A673 (cell line): ENCODE results near the gene TENT5C. TPM values are rescaled to one million over a fixed set of nuclear protein-coding genes. Genes with fewer than 3 reads are reported as not detected.

Experiments used
- BruUV-seq: library from RNA; stranded (reverse); fragments of 400-500 nt; replicated peaks from 2 replicates; lab custom pipeline; 2021; lab: Mats Ljungman, UMichigan
- CTCF ChIA-PET: fragments of 300-600 bp; sonication (Branson Sonifier 250); formaldehyde crosslinking; loops from one replicate; lab custom pipeline; 2022; ENCODE audit warnings: antibody characterized with exemption; lab: Charles Lee
- POLR2A ChIA-PET: fragments of 300-600 bp; sonication (Branson Sonifier 250); formaldehyde crosslinking; loops from one replicate; lab custom pipeline; 2022; ENCODE audit warnings: antibody characterized with exemption; ENCODE audit not compliant: low non-redundant PET; lab: Charles Lee
- DNase-seq: peaks from one replicate; pipeline ENCODE4 v3.0.0-alpha.2; 2015; ENCODE audit warnings: low spot score
- H3K27ac ChIP-seq: fragments of 200-600 bp; sonication (generic); 2 replicates; pipeline ENCODE4 v1.5.1; 2016; ENCODE audit warnings: mixed run types, low read depth, mild to moderate bottlenecking, mixed read lengths, antibody characterized with exemption, low read length; ENCODE audit not compliant: poor library complexity, severe bottlenecking
- H3K27me3 ChIP-seq: fragments of 200-600 bp; sonication (generic); replicated peaks from 2 replicates; pipeline ENCODE4 v1.6.1; 2017; ENCODE audit warnings: mixed run types, low read depth, mild to moderate bottlenecking, mixed read lengths, antibody characterized with exemption, low read length; ENCODE audit not compliant: insufficient read depth, poor library complexity
- H3K36me3 ChIP-seq: fragments of 200-600 bp; sonication (generic); 2 replicates; pipeline ENCODE4 v1.6.1; 2016; ENCODE audit warnings: mixed run types, mild to moderate bottlenecking, mixed read lengths, antibody characterized with exemption, low read length; ENCODE audit not compliant: insufficient read depth, poor library complexity, severe bottlenecking
- H3K4me1 ChIP-seq: fragments of 200-600 bp; sonication (generic); 2 replicates; pipeline ENCODE4 v1.6.1; 2017; ENCODE audit warnings: mixed run types, mild to moderate bottlenecking, mixed read lengths, antibody characterized with exemption, low read length; ENCODE audit not compliant: insufficient read depth, poor library complexity, severe bottlenecking
- H3K4me3 ChIP-seq: fragments of 200-600 bp; sonication (generic); 2 replicates; pipeline ENCODE4 v1.5.1; 2016; ENCODE audit warnings: low read depth, mixed run types, mild to moderate bottlenecking, mixed read lengths, low read length; ENCODE audit not compliant: poor library complexity, severe bottlenecking
- H3K9me3 ChIP-seq: fragments of 200-600 bp; sonication (generic); 2 replicates; pipeline ENCODE4 v1.6.1; 2016; ENCODE audit warnings: mixed run types, low read depth, mild to moderate bottlenecking, mixed read lengths, antibody characterized with exemption, low read length; ENCODE audit not compliant: poor library complexity, severe bottlenecking
- CTCF ChIP-seq: fragments of 300-800, 200-600 bp; sonication (generic); conservative IDR thresholded peaks from 2 replicates; pipeline ENCODE4 v1.5.1; 2017; ENCODE audit warnings: low read depth, mild to moderate bottlenecking, antibody characterized with exemption, low read length, moderate library complexity, mixed read lengths
- EZH2 ChIP-seq: fragments of 200-600 bp; sonication (generic); IDR thresholded peaks from 2 replicates; pipeline ENCODE4 v1.6.1; 2017; ENCODE audit warnings: borderline replicate concordance, low read depth, mild to moderate bottlenecking, mixed read lengths, antibody characterized with exemption, low read length; ENCODE audit not compliant: poor library complexity, severe bottlenecking
- intact Hi-C: fragments of 100-400 bp; cut with micrococcal nuclease; formaldehyde crosslinking; loops from one replicate; pipeline ENCODE4 v1.10.0; 2022; ENCODE audit not compliant: unreplicated experiment
- total RNA-seq: library from RNA; stranded (reverse); gene quantifications from 2 replicates; pipeline ENCODE4 v1.2.3, GENCODE V29; 2021

The TENT5C gene
- total RNA-seq, 1 experiment from 2014 or later: 1.1 TPM

GRCh38 chr1:117613249-117613968, 7.6 kb downstream of the TENT5C start:
- Histone ChIP-seq H3K27me3 (no peaks in the 10 kb centered on the region), H3K4me3 (no peak overlapping the region), H3K27ac (no peak overlapping the region), H3K4me1 (peaks cover 3% of the 10 kb centered on the region), H3K36me3 (no peaks in the 10 kb centered on the region), H3K9me3 (no peaks in the 10 kb centered on the region)
- no peak for DNase-seq
- no peak for TF ChIP-seq CTCF
- TF ChIP-seq EZH2: no peak
- ChIA-PET POLR2A (no interaction called here), CTCF (interaction anchor here (0.9 kb wide), 1 partner anchor 101 kb away, joined by 4 read pairs; no protein-coding TSS in a partner anchor)
- no TSS peak for BruUV-seq
- intact Hi-C loops: no loop called here

- Histone ChIP-seq H3K27ac (no peak overlapping the region), H3K4me3 (no peak overlapping the region), H3K27me3 (no peaks in the 10 kb centered on the region), H3K9me3 (no peaks in the 10 kb centered on the region), H3K4me1 (peaks cover 3% of the 10 kb centered on the region), H3K36me3 (no peaks in the 10 kb centered on the region)
- no peak for DNase-seq
- no TSS peak for BruUV-seq
- TF ChIP-seq CTCF (no peak), EZH2 (no peak)
- ChIA-PET CTCF (no interaction called here), POLR2A (no interaction called here)
- intact Hi-C loops: no loop called here
Observed at GRCh38 chr1:117613969-117614729, 8.3 kb downstream of the TENT5C start.

- no peaks in the 10 kb centered on the region for H3K36me3 ChIP-seq
- no peaks in the 10 kb centered on the region for H3K27me3 ChIP-seq
- H3K9me3 ChIP-seq: no peaks in the 10 kb centered on the region
- ChIA-PET POLR2A (no interaction called here), CTCF (no interaction called here)
- H3K4me3 ChIP-seq: no peak overlapping the region
- BruUV-seq: no TSS peak
- H3K4me1 ChIP-seq: peaks cover 3% of the 10 kb centered on the region
- DNase-seq: no peak
- TF ChIP-seq CTCF (no peak), EZH2 (no peak)
- intact Hi-C loops: no loop called here
- no peak overlapping the region for H3K27ac ChIP-seq
Observed at GRCh38 chr1:117615474-117615873, 9.6 kb downstream of the TENT5C start.
